SH-SY5Y (cell line): Measurements from ENCODE around the gene MAP3K7.

Source experiments
- GATA2 ChIP-seq: IDR thresholded peaks from 2 replicates; pipeline ENCODE4 v1.6.1; 2011; ENCODE audit warnings: mild to moderate bottlenecking, low read depth, low read length
- GATA3 ChIP-seq: IDR thresholded peaks from 2 replicates; pipeline ENCODE4 v1.6.1; 2011; ENCODE audit warnings: low read depth, mild to moderate bottlenecking, low read length, moderate library complexity

GRCh38 chr6:90469906-90470305, 117.0 kb downstream of the MAP3K7 start:
- TF ChIP-seq GATA2 (no peak), GATA3 (no peak)
